Effector CD8-positive, alpha-beta T cell (primary cell): ENCODE results near the gene CRYGD.
"Not testable (repeated sequence)": the region's sequence is repeated elsewhere in the genome, so short reads cannot be mapped to it uniquely, and the experiment has no call there.

Experiments
- DNase-seq: peaks from one replicate; lab custom pipeline; 2025; lab: John Stamatoyannopoulos, UW

CRYGD gene

DNA sequence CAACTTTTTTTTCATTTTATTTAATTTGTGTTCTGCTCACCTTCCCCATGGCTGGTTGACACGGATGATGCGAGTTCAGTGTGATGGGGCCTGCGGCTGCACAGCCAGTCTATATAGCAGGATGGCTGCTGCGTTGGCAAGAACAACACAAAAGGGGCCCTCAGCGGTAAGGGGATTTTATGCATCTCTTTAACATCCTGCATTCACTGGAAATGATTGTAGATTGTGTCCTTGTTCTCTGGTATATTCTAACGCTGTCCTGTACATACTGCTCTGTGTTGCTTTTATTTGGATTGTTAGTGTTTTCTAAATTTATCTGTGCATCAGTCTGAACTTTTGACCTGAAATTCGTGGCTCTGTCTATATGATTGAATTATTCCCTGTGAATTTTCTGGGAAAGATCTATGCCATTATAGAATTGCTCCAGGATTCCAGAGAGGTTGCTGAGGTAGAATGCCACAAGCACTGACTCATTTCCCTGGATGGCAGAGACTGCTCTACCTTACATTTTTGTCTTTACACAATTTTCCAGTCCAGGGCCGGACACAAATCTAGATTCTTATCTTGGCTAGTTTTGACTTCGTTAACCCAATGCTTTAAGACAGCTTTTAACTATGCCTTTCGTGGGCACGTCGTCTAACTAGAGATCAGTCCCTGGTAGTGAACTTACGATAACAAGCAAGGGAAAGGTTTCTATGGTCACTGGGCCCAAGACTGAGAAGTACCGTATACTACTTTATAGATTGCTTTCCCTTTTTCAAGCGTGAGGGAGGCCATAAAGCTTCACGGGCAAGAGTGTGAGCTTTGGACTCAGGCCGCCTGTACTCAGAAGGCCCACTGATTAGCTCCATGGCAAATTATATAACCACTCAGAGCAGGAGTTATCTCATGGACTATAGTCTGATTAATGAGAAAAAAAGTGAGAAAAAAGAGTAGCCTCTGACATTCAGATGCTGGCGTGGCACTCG, 5.7 kb upstream of the CRYGD start, which contains the start of gene CRYGC:
CRYGC (minus strand) TSS at position 85 of the 968 bp plus-strand sequence; CDS start at position 49, 36 bp downstream.
- DNase-seq = no peak

DNA sequence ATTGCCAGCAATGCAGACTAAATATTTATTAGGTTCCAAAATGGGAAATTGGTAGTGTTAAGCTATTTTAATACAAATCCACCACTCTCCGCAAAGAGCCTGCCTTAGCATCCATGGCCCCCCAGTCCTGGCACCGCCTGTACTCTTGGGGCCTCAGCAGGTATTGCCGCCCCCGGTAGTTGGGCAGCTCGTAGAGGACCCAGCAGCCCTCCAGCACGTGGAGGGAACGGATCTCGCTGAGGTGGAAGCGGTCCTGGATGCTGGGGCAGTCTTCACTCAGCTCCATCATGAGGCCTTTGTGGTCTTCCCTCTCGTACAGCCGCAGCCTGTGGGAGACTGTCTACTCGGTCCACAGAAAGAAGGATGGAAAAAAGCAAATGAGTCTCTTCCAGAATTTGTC, 3.8 kb upstream of the CRYGD start:
- DNase-seq = no peak

GRCh38 chr2:208127090-208127489, 2.8 kb upstream of the CRYGD start:
- no peak for DNase-seq

DNA sequence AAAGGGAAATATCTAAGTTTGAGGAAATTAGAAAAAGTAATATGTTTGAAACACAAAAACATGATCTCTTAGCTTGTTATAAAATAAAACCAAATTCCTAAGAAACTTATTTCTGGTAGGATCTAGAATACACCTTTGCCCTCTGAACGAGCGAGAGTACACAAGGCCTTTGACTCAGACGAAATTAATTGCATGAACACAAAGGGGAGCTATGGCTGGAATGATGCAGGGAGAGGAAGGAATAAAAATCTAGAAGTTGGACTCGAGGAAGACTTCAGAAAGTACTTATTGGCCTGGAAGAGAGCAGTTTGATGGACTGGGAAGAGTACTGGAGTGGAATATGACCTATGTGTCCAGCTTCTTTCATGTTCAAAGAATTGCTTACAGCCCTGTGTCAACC, 927 bp upstream of the CRYGD start:
- no peak for DNase-seq

- DNase-seq = no peak
These were observed 2.1 kb downstream of the CRYGD start for GRCh38 chr2:208122248-208122647.

DNA sequence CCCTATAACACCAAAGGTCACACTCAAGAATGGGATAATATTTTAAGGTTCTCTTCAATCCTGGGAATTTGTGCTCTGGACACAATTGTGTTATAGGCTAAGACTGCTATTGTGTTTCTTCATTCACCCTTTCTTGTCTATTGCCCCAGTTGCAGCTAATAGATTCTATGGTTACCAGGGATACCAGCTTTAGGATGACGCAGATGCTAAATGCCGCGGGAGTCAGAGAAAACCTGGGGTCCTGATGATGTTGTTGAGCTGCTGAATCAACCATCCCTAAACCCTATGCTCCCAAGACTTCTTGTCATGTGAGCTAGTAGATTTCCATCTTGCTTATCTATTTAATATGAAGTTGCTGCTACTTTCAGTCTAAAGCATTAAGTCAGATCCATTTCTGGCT, 5.4 kb downstream of the CRYGD start:
- no peak for DNase-seq

- DNase-seq = not testable (repeated sequence)
These were observed 6.9 kb downstream of the CRYGD start for GRCh38 chr2:208117390-208117789.

DNA sequence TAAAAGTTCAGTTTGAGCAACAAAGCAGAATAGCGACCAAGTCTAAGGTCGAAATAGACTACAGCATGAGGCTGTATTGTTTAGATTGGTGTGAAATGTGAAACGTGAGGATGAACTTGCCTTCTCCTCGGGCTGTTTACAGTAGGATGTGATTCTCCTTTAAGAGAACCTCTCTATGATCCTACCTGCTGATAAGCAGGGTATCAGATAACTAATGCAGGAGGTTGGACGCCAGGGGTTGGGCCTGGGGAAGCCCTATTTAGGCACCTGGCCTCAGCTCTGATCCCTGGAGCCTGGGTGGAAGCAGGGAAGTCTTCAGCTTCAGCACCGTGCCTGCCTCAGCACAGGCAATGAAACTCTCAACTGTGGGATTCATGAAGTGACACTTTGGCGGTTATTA, 11.4 kb downstream of the CRYGD start:
- DNase-seq = no peak

DNA sequence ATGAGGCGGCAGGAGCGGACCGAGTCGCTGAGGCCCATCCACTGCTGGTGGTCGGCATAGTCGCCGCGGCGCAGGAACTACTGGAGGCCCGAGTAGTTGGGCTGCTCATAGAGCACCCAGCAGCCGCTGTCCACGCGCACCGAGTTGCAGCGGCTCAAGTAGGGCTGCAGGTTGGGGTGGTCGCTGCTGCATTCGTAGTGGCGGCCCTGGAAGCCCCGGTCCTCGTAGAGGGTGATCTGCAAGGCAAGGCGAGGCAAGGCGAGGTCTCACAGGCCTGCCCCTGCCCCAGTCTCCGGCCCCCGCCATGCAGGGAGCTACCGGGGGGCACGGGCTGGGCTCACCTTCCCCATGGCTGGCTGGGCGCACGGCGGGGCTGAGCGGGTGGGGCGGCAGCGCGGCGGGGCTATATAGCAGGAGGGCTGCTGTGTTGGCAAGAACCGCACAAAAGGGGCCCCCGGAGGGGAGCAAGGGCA, 12.0 kb downstream of the CRYGD start:
- DNase-seq = not testable (repeated sequence)

DNA sequence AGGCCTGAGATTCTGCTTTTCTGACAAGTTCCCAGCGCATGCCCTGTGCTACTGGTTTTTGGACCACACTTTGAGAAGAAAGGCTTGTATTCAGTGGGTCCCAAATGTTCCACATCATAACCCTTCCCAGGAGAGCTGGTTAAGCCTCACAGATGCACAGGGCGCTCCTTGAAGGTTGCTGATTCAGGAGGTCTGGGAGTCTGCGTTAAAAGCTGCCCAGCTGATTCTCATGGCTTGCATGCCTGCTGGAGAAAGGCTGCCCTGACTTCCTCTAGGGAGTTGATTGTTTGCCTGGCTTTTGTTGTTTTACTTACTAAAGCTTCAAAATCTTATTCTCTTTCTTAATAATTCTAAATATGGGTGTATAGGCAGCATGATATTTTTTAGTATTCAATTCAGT, 20.7 kb downstream of the CRYGD start:
- no peak for DNase-seq

- DNase-seq = no peak
These were observed 22.4 kb downstream of the CRYGD start for GRCh38 chr2:208101716-208102631.

DNA sequence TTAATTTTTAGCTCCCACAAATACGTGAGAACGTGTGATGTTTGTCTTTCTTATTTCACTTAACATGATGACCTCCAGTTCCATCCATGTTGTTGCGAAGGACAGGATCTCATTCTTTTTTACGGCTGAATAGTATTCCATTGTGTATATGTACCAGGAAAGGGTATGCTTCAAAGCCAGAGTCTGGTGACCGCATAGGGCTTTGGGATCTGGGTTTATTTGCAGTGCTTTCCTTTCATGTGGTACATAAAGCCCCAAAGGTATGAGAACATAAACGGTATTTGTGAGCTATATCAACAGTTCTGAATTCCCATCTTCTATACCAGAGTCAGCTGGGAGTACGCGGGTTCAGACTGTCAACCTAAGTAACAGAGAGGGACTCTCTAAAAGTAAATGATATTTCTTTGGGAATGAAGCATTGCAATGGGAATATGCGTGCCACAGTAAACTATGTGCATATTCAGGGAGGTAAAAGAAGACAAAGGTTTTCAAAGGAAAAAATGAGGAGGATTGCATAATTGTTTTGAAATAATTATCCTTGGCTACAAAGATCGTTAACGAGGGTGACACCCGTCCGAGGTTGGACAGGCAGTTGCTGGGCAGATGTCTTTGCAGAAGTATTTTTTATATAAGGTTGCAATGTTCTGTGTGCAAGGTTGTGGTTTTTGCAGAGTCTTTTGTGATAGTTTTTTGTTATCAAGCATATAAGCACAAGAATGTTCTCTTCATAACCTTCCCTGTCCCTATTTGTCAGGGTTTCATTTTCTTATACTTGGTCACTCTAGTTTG, 24.4 kb downstream of the CRYGD start:
- DNase-seq = no peak

DNA sequence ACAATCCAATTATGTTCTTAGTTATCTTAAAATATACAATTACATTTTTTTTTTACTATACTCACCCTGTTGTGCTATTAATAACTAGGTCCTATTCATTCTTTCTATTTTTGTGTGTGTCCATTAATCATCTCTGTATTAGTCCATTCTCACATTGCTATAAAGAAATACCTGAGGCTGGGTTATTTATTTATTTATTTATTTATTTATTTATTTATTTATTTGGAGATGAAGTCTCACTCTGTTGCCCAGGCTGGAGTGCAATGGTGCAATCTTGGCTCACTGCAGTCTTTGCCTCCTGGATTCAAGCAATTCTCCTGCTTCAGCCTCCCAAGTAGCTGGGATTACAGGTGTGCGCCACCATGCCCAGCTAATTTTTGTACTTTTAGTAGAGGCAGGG, 25.6 kb downstream of the CRYGD start:
- DNase-seq = not testable (repeated sequence)

GRCh38 chr2:208098267-208098666, 26.1 kb downstream of the CRYGD start:
- DNase-seq = no peak

GRCh38 chr2:208097801-208098200, 26.5 kb downstream of the CRYGD start:
- no peak for DNase-seq

DNA sequence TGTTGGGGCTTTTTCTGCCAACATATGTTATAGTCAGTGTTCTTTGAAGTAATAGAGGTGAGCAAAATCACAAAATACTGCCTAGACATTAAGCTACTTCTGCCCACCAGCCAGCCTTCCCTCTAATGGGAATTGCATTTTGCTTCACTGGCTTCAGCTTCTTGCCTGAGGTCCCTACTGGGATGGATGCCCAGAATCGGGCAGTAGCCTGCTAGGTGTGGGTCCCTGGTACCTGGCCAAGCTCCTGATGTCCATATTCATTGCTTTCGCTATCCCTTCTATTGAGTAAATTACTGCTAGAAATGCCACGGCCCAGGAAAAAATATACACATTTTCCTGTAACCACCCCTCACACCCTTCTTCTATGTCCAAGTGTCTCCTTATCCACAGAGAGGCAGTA, 27.0 kb downstream of the CRYGD start:
- DNase-seq = no peak

- no peak for DNase-seq
These were observed 28.2 kb downstream of the CRYGD start for GRCh38 chr2:208096080-208096479.

DNA sequence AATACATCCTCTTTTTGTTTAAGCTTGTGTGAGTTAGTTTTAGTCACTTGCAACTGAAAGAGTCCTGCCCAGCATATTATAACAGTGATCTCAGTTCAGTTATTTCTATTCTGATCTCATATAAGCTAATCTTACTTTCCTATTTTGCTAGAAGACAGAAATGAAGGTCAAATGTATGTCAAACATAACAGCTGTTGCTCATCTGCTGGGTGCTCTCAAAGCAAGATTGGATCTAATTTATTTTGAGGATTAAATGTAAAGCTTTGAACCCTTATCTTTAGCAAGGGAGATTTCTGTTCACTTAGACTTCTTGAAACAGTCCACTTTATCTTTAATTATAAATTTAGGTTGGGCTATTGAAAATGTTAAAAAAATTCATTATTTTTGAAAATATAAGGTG, 31.2 kb downstream of the CRYGD start:
- DNase-seq = no peak

DNA sequence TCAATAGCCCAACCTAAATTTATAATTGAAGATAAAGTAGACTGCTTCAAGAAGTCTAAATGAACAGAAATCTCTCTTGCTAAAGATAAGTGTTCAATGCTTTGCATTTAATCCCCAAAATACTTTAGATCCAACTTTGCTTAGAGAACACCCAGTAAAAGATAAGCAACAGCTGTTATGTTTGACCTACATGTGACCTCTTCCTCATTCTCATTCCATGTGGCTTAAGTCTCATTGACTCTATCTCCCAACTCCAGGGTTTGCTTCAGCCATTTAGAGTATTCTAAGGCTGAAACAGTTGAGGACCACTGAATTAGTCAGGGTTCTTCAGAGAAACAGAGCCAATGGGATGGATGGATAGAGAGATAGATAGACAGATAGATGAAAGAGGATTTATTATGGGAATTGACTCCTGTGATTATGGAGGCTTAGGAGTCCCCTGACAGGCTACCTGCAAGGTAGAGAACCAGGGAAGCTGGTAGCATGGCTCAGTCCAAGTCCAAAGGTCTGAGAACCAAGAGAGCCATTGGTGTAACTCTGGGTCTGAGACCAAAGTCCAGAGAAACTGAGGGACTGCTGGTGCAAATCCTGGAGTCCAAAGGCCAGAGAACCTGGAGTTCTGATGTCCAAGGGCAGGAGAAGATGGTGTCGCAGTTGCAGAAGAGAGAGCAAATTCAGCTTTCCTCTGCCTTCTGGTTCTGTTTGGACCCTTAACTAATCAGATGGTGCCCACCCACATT, 32.1 kb downstream of the CRYGD start:
- no peak for DNase-seq

- no peak for DNase-seq
These were observed 33.9 kb downstream of the CRYGD start for GRCh38 chr2:208090420-208090819.

GRCh38 chr2:208086029-208086428, 38.3 kb downstream of the CRYGD start:
- no peak for DNase-seq
